PC-3 (cell line): ENCODE results near the gene CTNNA2. TPM values are rescaled to one million over a fixed set of nuclear protein-coding genes. Genes with fewer than 3 reads are reported as not detected.

ENCODE experiments used
- ATAC-seq: fragments of 200-7000 bp; cut with Tn5 transposase; 2 replicates; pipeline ENCODE4 v1.9.1; 2020; ENCODE audit warnings: mild to moderate bottlenecking, moderate library complexity
- BruUV-seq: library from RNA; stranded (reverse); fragments of 400-500 nt; replicated peaks from 2 replicates; lab custom pipeline; 2021; lab: Mats Ljungman, UMichigan
- CTCF ChIA-PET: fragments of 300-600 bp; sonication (Branson Sonifier 250); formaldehyde crosslinking; loops from one replicate; lab custom pipeline; 2022; ENCODE audit warnings: antibody characterized with exemption; lab: Charles Lee
- POLR2A ChIA-PET: fragments of 300-600 bp; sonication (Branson Sonifier 250); formaldehyde crosslinking; loops from one replicate; lab custom pipeline; 2022; ENCODE audit warnings: antibody characterized with exemption; ENCODE audit not compliant: unreplicated experiment; lab: Charles Lee
- DNase-seq: peaks from one replicate; pipeline ENCODE4 v3.0.0-alpha.2; 2015
- H2AFZ ChIP-seq: fragments of 300-600 bp; sonication (generic); 2 replicates; pipeline ENCODE4 v1.6.0; 2016; ENCODE audit warnings: antibody characterized with exemption, low read length
- H3F3A ChIP-seq: fragments of 300-600 bp; sonication (generic); one replicate; pipeline ENCODE4 v1.6.0; 2017; ENCODE audit warnings: antibody characterized with exemption, low read length, control low read depth, mild to moderate bottlenecking; ENCODE audit not compliant: unreplicated experiment
- H3K27ac ChIP-seq: fragments of 300-600 bp; sonication (generic); 2 replicates; pipeline ENCODE4 v1.5.1; 2016; ENCODE audit warnings: mild to moderate bottlenecking, low read length
- H3K27me3 ChIP-seq: fragments of 300-600 bp; sonication (generic); 2 replicates; pipeline ENCODE4 v1.6.1; 2016; ENCODE audit warnings: low read length, mixed read lengths
- H3K36me3 ChIP-seq: fragments of 300-600 bp; sonication (generic); 2 replicates; pipeline ENCODE4 v1.6.1; 2016; ENCODE audit warnings: low read depth, mixed run types, low read length, mixed read lengths
- H3K4me1 ChIP-seq: fragments of 300-600 bp; sonication (generic); 2 replicates; pipeline ENCODE4 v1.5.1; 2016; ENCODE audit warnings: low read length; ENCODE audit not compliant: insufficient read depth
- H3K4me2 ChIP-seq: fragments of 300-600 bp; sonication (generic); 2 replicates; pipeline ENCODE4 v1.6.0; 2016; ENCODE audit warnings: low read length
- H3K4me3 ChIP-seq: fragments of 300-600 bp; sonication (generic); 2 replicates; pipeline ENCODE4 v1.5.1; 2016; ENCODE audit warnings: mild to moderate bottlenecking, low read length, mixed read lengths
- H3K79me2 ChIP-seq: fragments of 300-600 bp; sonication (generic); 2 replicates; pipeline ENCODE4 v1.6.1; 2017; ENCODE audit warnings: low read length, mixed read lengths
- H3K9ac ChIP-seq: fragments of 300-600 bp; sonication (generic); 2 replicates; pipeline ENCODE4 v1.6.0; 2016; ENCODE audit warnings: mild to moderate bottlenecking, low read length
- H3K9me2 ChIP-seq: fragments of 300-600 bp; sonication (generic); replicated peaks from 2 replicates; pipeline ENCODE4 v1.6.1; 2016; ENCODE audit warnings: mixed run types, low read length, mixed read lengths
- H3K9me3 ChIP-seq: fragments of 300-600 bp; sonication (generic); 2 replicates; pipeline ENCODE4 v1.6.1; 2016; ENCODE audit warnings: low read length, mixed read lengths
- H4K20me1 ChIP-seq: fragments of 300-600 bp; sonication (generic); 2 replicates; pipeline ENCODE4 v1.6.1; 2016; ENCODE audit warnings: low read length, mixed read lengths
- EZH2 ChIP-seq: fragments of 300-600 bp; sonication (generic); IDR thresholded peaks from one replicate; pipeline ENCODE4 v1.6.1; 2017; ENCODE audit warnings: antibody characterized with exemption, mild to moderate bottlenecking, low read length; ENCODE audit not compliant: unreplicated experiment
- EZH2phosphoT487 ChIP-seq: fragments of 300-600 bp; sonication (generic); IDR thresholded peaks from 2 replicates; pipeline ENCODE4 v1.6.1; 2018; ENCODE audit warnings: mild to moderate bottlenecking, antibody characterized with exemption, low read length, borderline replicate concordance
- intact Hi-C: fragments of 100-400 bp; cut with micrococcal nuclease; formaldehyde crosslinking; loops from 2 replicates; pipeline ENCODE4 v1.9.0; 2023
- total RNA-seq: library from RNA; depleted of rRNA; stranded (reverse); fragments of >200 nt; gene quantifications from 2 replicates; pipeline ENCODE4 v1.2.3, GENCODE V29; 2014
- TF ChIP-seq, protein P1 (sequence below): fragments of 300-600 bp; sonication (generic); conservative IDR thresholded peaks from 2 replicates; pipeline ENCODE4 v1.5.1; 2017; ENCODE audit warnings: antibody characterized with exemption, low read depth, mild to moderate bottlenecking, low read length

The CTNNA2 gene
- total RNA-seq, 1 experiment from 2014 or later: not detected

DNA sequence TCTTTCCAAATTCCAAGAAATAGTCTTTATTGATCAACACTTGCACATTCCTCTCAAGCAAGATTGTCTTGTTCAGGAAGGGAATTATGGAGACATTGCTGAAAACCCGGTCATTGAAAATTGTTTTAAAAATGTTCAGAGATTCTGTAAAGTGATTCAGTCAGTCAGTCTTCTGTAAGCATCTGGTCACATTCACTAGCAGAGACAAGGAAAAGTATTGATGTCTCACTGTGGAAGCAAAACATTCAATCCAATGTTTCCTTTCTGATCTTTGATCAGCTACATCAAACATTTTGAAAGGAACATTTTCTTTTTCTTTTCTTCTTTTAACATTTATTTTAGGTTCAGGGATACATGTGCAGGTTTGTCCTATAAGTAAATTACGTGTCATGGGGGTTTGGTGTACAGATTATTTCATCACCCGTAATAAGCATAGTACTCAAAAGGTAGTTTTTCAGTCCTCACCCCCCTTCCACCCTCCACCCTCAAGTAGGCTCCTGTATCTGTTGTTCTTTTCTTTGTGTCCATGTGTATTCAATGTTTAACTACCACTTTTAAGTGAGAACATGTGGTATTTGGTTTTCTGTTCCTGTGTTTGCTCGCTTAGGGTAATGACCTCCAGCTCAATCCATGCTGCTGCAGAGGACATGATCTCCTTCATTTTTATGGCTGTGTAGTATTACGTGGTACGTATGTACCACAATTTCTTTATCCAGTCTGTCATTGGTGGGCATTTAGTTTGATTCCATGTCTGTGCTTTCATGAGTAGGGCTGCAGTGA is 61.2 kb downstream of the CTNNA2 start:
- Histone ChIP-seq H3K36me3 (no peaks in the 10 kb centered on the region), H3K4me1 (no peaks in the 10 kb centered on the region), H3K9me2 (no peaks in the 10 kb centered on the region), H3K27me3 (no peaks in the 10 kb centered on the region), H3K4me3 (no peak overlapping the region), H3K9me3 (0 out of 2 replicates have a peak, but pooled peaks cover 7% of the 10 kb centered on the region), H3K9ac (no peak overlapping the region), H4K20me1 (no peaks in the 10 kb centered on the region), H3K79me2 (no peaks in the 10 kb centered on the region), H3K4me2 (no peak overlapping the region), H2AFZ (no peak overlapping the region), H3K27ac (no peak overlapping the region), H3F3A (no peaks in the 10 kb centered on the region)
- intact Hi-C loops: no loop called here
- POLR2A ChIA-PET: no interaction called here
- ATAC-seq: no peak
- TF ChIP-seq EZH2: no peak
- TF ChIP-seq, protein P1, sequence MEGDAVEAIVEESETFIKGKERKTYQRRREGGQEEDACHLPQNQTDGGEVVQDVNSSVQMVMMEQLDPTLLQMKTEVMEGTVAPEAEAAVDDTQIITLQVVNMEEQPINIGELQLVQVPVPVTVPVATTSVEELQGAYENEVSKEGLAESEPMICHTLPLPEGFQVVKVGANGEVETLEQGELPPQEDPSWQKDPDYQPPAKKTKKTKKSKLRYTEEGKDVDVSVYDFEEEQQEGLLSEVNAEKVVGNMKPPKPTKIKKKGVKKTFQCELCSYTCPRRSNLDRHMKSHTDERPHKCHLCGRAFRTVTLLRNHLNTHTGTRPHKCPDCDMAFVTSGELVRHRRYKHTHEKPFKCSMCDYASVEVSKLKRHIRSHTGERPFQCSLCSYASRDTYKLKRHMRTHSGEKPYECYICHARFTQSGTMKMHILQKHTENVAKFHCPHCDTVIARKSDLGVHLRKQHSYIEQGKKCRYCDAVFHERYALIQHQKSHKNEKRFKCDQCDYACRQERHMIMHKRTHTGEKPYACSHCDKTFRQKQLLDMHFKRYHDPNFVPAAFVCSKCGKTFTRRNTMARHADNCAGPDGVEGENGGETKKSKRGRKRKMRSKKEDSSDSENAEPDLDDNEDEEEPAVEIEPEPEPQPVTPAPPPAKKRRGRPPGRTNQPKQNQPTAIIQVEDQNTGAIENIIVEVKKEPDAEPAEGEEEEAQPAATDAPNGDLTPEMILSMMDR: no peak
- no peak for TF ChIP-seq EZH2phosphoT487
- CTCF ChIA-PET: no interaction called here
- no TSS peak for BruUV-seq
- DNase-seq: no peak

DNA sequence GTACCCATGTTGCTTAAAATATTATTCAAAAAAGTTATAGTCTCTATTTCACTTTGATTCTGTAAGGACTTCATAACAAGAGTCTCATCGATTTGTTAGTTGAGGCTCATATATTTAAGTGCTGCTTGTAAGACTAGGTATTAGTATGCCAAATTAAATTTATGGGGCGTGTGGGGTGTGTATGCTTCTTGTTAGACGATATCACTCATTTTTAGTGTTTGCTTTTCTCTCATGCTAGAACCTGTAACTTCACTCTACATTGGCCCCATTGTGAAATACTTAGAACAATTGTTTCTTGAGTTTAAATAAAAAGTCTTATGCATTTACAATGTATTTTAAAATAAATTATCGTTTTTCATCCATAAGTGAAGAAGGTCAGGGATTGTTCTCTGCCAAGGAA is 63.6 kb downstream of the CTNNA2 start:
- Histone ChIP-seq H4K20me1 (no peaks in the 10 kb centered on the region), H3K27me3 (no peaks in the 10 kb centered on the region), H3K9me3 (peaks cover 14% of the 10 kb centered on the region; the same call in 1 of the 2 replicates), H3K4me1 (no peaks in the 10 kb centered on the region), H3K79me2 (no peaks in the 10 kb centered on the region), H3K4me3 (no peak overlapping the region), H3F3A (no peaks in the 10 kb centered on the region), H3K4me2 (no peak overlapping the region), H2AFZ (no peak overlapping the region), H3K27ac (no peak overlapping the region), H3K9ac (no peak overlapping the region), H3K36me3 (no peaks in the 10 kb centered on the region), H3K9me2 (no peaks in the 10 kb centered on the region)
- no TSS peak for BruUV-seq
- DNase-seq (no peak), ATAC-seq (no peak)
- TF ChIP-seq, protein P1: no peak
- TF ChIP-seq EZH2 (no peak), EZH2phosphoT487 (no peak)
- ChIA-PET CTCF (no interaction called here), POLR2A (no interaction called here)
- intact Hi-C loops: no loop called here

DNA sequence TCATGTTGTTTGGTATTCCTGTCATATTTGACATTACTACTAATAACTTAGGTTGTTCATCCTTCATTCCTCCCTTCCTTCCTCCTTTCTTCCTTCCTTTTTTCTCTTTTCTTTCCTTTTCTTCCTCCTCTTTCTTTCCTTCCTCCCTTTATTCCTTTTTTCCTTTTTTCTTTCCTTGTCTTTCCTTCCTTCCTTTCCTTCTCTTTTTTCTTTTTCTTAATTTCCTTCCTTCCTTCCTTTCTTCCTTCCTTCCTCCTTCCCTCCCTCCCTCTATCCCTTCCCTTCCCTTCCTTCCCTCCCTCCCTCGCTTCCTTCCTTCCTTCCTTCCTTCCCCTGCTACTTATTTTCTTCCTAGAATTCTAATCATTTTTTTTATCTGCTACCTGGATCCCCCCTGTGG is 66.1 kb downstream of the CTNNA2 start:
- no peak overlapping the region for H2AFZ ChIP-seq
- ATAC-seq (no peak), DNase-seq (no peak)
- no peaks in the 10 kb centered on the region for H3K9me2 ChIP-seq
- no peak overlapping the region for H3K4me2 ChIP-seq
- ChIA-PET POLR2A (no interaction called here), CTCF (no interaction called here)
- intact Hi-C loops: no loop called here
- no peak for TF ChIP-seq EZH2phosphoT487
- TF ChIP-seq, protein P1: no peak
- no peak for TF ChIP-seq EZH2
- H3K27me3 ChIP-seq: no peaks in the 10 kb centered on the region
- BruUV-seq: no TSS peak
- no peak overlapping the region for H3K4me3 ChIP-seq
- no peaks in the 10 kb centered on the region for H3K79me2 ChIP-seq
- no peaks in the 10 kb centered on the region for H3K4me1 ChIP-seq
- no peaks in the 10 kb centered on the region for H3K36me3 ChIP-seq
- H3K9me3 ChIP-seq: peaks cover 19% of the 10 kb centered on the region; the same call in 1 of the 2 replicates
- H4K20me1 ChIP-seq: no peaks in the 10 kb centered on the region
- no peaks in the 10 kb centered on the region for H3F3A ChIP-seq
- H3K9ac ChIP-seq: no peak overlapping the region
- no peak overlapping the region for H3K27ac ChIP-seq
